GM20431 (cell line): ENCODE results near the gene GRIK4.

Experiments used
- in situ Hi-C: fragments of 300-500 bp; cut with MseI, MboI; formaldehyde crosslinking; loops from one replicate; pipeline ENCODE4 v1.15.0; 2020; ENCODE audit warnings: low sequenced_read_pairs; ENCODE audit not compliant: unreplicated experiment

The GRIK4 gene

GRCh38 chr11:120505801-120506425 lies 5.6 kb upstream of the GRIK4 start:
- in situ Hi-C loops = loop anchor here (10.0 to 25.0 kb wide), 2 partner anchors 429 to 606 kb away; partner anchors contain the start of gene TECTA

GRCh38 chr11:120509346-120510053 lies 2.0 kb upstream of the GRIK4 start:
- in situ Hi-C loops = loop anchor here (10.0 to 25.0 kb wide), 3 partner anchors 175 to 603 kb away; partner anchors contain the start of gene TECTA

- in situ Hi-C loops = loop anchor here (10.0 to 25.0 kb wide), 2 partner anchors 174 to 602 kb away; partner anchors contain the start of gene TECTA
Observed at GRCh38 chr11:120510406-120511115, 987 bp upstream of the GRIK4 start.

- in situ Hi-C loops = loop anchor here (10.0 to 25.0 kb wide), 2 partner anchors 173 to 600 kb away; partner anchors contain the start of gene TECTA
Observed at GRCh38 chr11:120511820-120512738, 531 bp downstream of the GRIK4 start.

GRCh38 chr11:120512739-120513435 lies 1.3 kb downstream of the GRIK4 start:
- in situ Hi-C loops = loop anchor here (10.0 to 25.0 kb wide), 2 partner anchors 172 to 599 kb away; partner anchors contain the start of gene TECTA

GRCh38 chr11:120513436-120514315 lies 2.1 kb downstream of the GRIK4 start:
- in situ Hi-C loops = loop anchor here (10.0 to 25.0 kb wide), 2 partner anchors 171 to 599 kb away; partner anchors contain the start of gene TECTA

GRCh38 chr11:120514541-120515121 lies 3.1 kb downstream of the GRIK4 start:
- in situ Hi-C loops = loop anchor here (10.0 to 25.0 kb wide), 2 partner anchors 170 to 598 kb away; partner anchors contain the start of gene TECTA

- in situ Hi-C loops = loop anchor here (10.0 to 25.0 kb wide), 2 partner anchors 170 to 597 kb away; partner anchors contain the start of gene TECTA
Observed at GRCh38 chr11:120515186-120515723, 3.7 kb downstream of the GRIK4 start.

- in situ Hi-C loops = loop anchor here (10.0 to 25.0 kb wide), 2 partner anchors 168 to 596 kb away; partner anchors contain the start of gene TECTA
Observed at GRCh38 chr11:120516461-120517389, 5.2 kb downstream of the GRIK4 start.

- in situ Hi-C loops = loop anchor here (10.0 to 25.0 kb wide), 2 partner anchors 167 to 595 kb away; partner anchors contain the start of gene TECTA
Observed at GRCh38 chr11:120517390-120517761, 5.8 kb downstream of the GRIK4 start.

- in situ Hi-C loops = loop anchor here (10.0 to 25.0 kb wide), 2 partner anchors 167 to 594 kb away; partner anchors contain the start of gene TECTA
Observed at GRCh38 chr11:120517801-120518291, 6.3 kb downstream of the GRIK4 start.

- in situ Hi-C loops = loop anchor here (10.0 to 25.0 kb wide), 2 partner anchors 166 to 594 kb away; partner anchors contain the start of gene TECTA
Observed at GRCh38 chr11:120518356-120518755, 6.8 kb downstream of the GRIK4 start.

GRCh38 chr11:120519474-120519873 lies 7.9 kb downstream of the GRIK4 start:
- in situ Hi-C loops = loop anchor here (10.0 to 25.0 kb wide), 2 partner anchors 165 to 593 kb away; partner anchors contain the start of gene TECTA

GRCh38 chr11:120520091-120520822 lies 8.7 kb downstream of the GRIK4 start:
- in situ Hi-C loops = loop anchor here (25.0 kb wide), 1 partner anchor 592 kb away; the partner anchor contains the start of gene TECTA

GRCh38 chr11:120521176-120521575 lies 9.6 kb downstream of the GRIK4 start:
- in situ Hi-C loops = loop anchor here (25.0 kb wide), 1 partner anchor 591 kb away; the partner anchor contains the start of gene TECTA
